Transverse colon (tissue), 3 donors: ENCODE measurements around the gene RIN3.

Experiments
- POLR2A ChIP-seq: fragments of 450-650 bp; IDR thresholded peaks from one replicate; pipeline ENCODE4 v1.6.1; 2016; ENCODE audit warnings: antibody characterized with exemption, mild to moderate bottlenecking, moderate library complexity
- TF ChIP-seq, protein P1 (sequence below), 5 experiments: fragments of 200-600 bp in 3 of 5; fragments of 450-650 bp in 2 of 5; sonication (generic) in 3 of 5; IDR thresholded peaks; 1 replicate in 2 of 5; 2 replicates in 3 of 5; pipeline ENCODE4 v1.5.1; 2016 to 2017; ENCODE audit warnings: antibody characterized with exemption in 5 of 5, inconsistent platforms in 3 of 5, mild to moderate bottlenecking in 2 of 5, moderate library complexity in 1 of 5

DNA sequence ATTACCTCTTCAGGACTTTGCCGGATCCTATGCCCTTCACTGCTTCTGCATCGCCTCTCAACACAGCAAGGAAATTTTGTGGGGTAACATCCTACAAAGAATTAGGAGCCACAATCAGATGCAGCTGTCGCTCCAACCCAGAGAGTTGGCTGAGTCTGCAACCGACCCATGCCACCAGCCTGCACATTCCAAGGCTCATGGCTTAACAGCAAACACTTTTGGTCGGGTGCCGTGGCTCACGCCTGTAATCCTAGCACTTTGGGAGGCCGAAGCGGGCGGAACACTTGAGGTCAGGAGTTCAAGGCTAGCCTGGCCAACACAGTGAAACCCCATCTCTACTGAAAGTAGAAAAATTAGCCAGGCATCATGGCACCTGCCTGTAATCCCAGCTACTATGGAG, 202.6 kb downstream of the RIN3 start:
- TF ChIP-seq, protein P1, sequence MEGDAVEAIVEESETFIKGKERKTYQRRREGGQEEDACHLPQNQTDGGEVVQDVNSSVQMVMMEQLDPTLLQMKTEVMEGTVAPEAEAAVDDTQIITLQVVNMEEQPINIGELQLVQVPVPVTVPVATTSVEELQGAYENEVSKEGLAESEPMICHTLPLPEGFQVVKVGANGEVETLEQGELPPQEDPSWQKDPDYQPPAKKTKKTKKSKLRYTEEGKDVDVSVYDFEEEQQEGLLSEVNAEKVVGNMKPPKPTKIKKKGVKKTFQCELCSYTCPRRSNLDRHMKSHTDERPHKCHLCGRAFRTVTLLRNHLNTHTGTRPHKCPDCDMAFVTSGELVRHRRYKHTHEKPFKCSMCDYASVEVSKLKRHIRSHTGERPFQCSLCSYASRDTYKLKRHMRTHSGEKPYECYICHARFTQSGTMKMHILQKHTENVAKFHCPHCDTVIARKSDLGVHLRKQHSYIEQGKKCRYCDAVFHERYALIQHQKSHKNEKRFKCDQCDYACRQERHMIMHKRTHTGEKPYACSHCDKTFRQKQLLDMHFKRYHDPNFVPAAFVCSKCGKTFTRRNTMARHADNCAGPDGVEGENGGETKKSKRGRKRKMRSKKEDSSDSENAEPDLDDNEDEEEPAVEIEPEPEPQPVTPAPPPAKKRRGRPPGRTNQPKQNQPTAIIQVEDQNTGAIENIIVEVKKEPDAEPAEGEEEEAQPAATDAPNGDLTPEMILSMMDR (IDR thresholded peaks at IDR 0.05): no peak
- TF ChIP-seq POLR2A: no peak
